Neural progenitor cell (in vitro differentiated cells): Measurements from ENCODE around the gene SUMF1. TPM values are rescaled to one million over a fixed set of nuclear protein-coding genes. Genes with fewer than 3 reads are reported as not detected.

Source experiments
- DNase-seq: peaks from one replicate; pipeline ENCODE4 v3.0.0-alpha.2; 2016; ENCODE audit warnings: low spot score
- H2AFZ ChIP-seq: fragments of 200-600 bp; sonication (generic); replicated peaks from 2 replicates; pipeline ENCODE4 v1.6.1; 2016; ENCODE audit warnings: antibody characterized with exemption
- H3F3A ChIP-seq: fragments of 200-600 bp; sonication (generic); 2 replicates; pipeline ENCODE4 v1.6.1; 2016; ENCODE audit warnings: antibody characterized with exemption, low read depth
- H3K27ac ChIP-seq: fragments of 200-600 bp; sonication (generic); 2 replicates; pipeline ENCODE4 v1.5.1; 2016; ENCODE audit warnings: mild to moderate bottlenecking
- H3K27me3 ChIP-seq: fragments of 200-600 bp; sonication (generic); 2 replicates; pipeline ENCODE4 v1.6.1; 2016; ENCODE audit warnings: mild to moderate bottlenecking, moderate library complexity
- H3K36me3 ChIP-seq: fragments of 200-600 bp; sonication (generic); 2 replicates; pipeline ENCODE4 v1.5.1; 2016
- H3K4me1 ChIP-seq: fragments of 200-600 bp; sonication (generic); 2 replicates; pipeline ENCODE4 v1.6.1; 2016; ENCODE audit warnings: mixed run types
- H3K4me2 ChIP-seq: fragments of 200-600 bp; sonication (generic); 2 replicates; pipeline ENCODE4 v1.6.1; 2016
- H3K4me3 ChIP-seq: fragments of 200-600 bp; sonication (generic); 2 replicates; pipeline ENCODE4 v1.5.1; 2016
- H3K79me2 ChIP-seq: fragments of 200-600 bp; sonication (generic); 2 replicates; pipeline ENCODE4 v1.6.1; 2016; ENCODE audit warnings: low read depth
- H3K9ac ChIP-seq: fragments of 200-600 bp; sonication (generic); 2 replicates; pipeline ENCODE4 v1.6.1; 2016
- H3K9me3 ChIP-seq: fragments of 200-600 bp; sonication (generic); 2 replicates; pipeline ENCODE4 v1.5.1; 2016; ENCODE audit warnings: low read depth
- H4K20me1 ChIP-seq: fragments of 200-600 bp; sonication (generic); 2 replicates; pipeline ENCODE4 v1.6.1; 2016; ENCODE audit warnings: low read depth
- H3K27ac Mint-ChIP-seq: 3 replicates; pipeline ENCODE4 v1.8.0; 2021; ENCODE audit warnings: mixed read lengths
- H3K27me3 Mint-ChIP-seq: 2 replicates; pipeline ENCODE4 v1.8.0; 2022; ENCODE audit warnings: low read depth, mild to moderate bottlenecking, inconsistent platforms, moderate library complexity, mixed read lengths; ENCODE audit not compliant: insufficient read depth
- H3K36me3 Mint-ChIP-seq: 3 replicates; pipeline ENCODE4 v1.8.0; 2021; ENCODE audit warnings: mixed read lengths
- H3K4me1 Mint-ChIP-seq: 3 replicates; pipeline ENCODE4 v1.8.0; 2021; ENCODE audit warnings: mixed read lengths
- H3K4me3 Mint-ChIP-seq: 3 replicates; pipeline ENCODE4 v1.8.0; 2021; ENCODE audit warnings: mild to moderate bottlenecking, moderate library complexity, mixed read lengths
- H3K9me3 Mint-ChIP-seq: 3 replicates; pipeline ENCODE4 v1.8.0; 2020; ENCODE audit warnings: mixed read lengths
- CTCF ChIP-seq: fragments of 200-600 bp; sonication (generic); IDR thresholded peaks from 2 replicates; pipeline ENCODE4 v1.5.1; 2017; ENCODE audit warnings: antibody characterized with exemption, mild to moderate bottlenecking
- EZH2 ChIP-seq: fragments of 200-600 bp; sonication (generic); IDR thresholded peaks from 2 replicates; pipeline ENCODE4 v1.6.1; 2017; ENCODE audit warnings: antibody characterized with exemption, mild to moderate bottlenecking, moderate library complexity
- EZH2phosphoT487 ChIP-seq: fragments of 200-600 bp; sonication (generic); IDR thresholded peaks from 2 replicates; pipeline ENCODE4 v1.6.1; 2017; ENCODE audit warnings: antibody characterized with exemption
- total RNA-seq: library from RNA; depleted of rRNA; stranded (reverse); fragments of >200 nt; gene quantifications from 2 replicates; pipeline ENCODE4 v1.2.3, GENCODE V29; 2015; ENCODE audit warnings: low replicate concordance

Gene SUMF1
- total RNA-seq, 1 donor from 2014 or later, result 10.6 TPM

GRCh38 chr3:4376499-4376898 is 90.6 kb downstream of the SUMF1 start:
- Mint-ChIP-seq H3K27me3 (no peaks in the 10 kb centered on the region), H3K9me3 (peaks cover 11% of the 10 kb centered on the region), H3K4me3 (no peak overlapping the region), H3K36me3 (peaks cover 9% of the 10 kb centered on the region), H3K4me1 (no peaks in the 10 kb centered on the region), H3K27ac (no peak overlapping the region)
- Histone ChIP-seq H4K20me1 (no peaks in the 10 kb centered on the region), H3K36me3 (no peaks in the 10 kb centered on the region), H3K79me2 (no peaks in the 10 kb centered on the region), H3K9me3 (no peaks in the 10 kb centered on the region), H3K4me3 (no peak overlapping the region), H3K9ac (no peak overlapping the region), H3K27me3 (no peaks in the 10 kb centered on the region), H3K4me1 (no peaks in the 10 kb centered on the region), H2AFZ (no peak overlapping the region), H3K27ac (no peak overlapping the region), H3F3A (no peaks in the 10 kb centered on the region), H3K4me2 (no peak overlapping the region)
- TF ChIP-seq CTCF, result no peak
- no peak for TF ChIP-seq EZH2
- no peak for TF ChIP-seq EZH2phosphoT487
- DNase-seq, result no peak

- Histone ChIP-seq H3F3A (no peaks in the 10 kb centered on the region), H3K27me3 (no peaks in the 10 kb centered on the region), H3K79me2 (no peaks in the 10 kb centered on the region), H4K20me1 (no peaks in the 10 kb centered on the region), H3K9me3 (no peaks in the 10 kb centered on the region), H3K9ac (no peak overlapping the region), H3K4me3 (no peak overlapping the region), H3K27ac (no peak overlapping the region), H3K36me3 (no peaks in the 10 kb centered on the region), H3K4me1 (no peaks in the 10 kb centered on the region), H2AFZ (no peak overlapping the region), H3K4me2 (no peak overlapping the region)
- no peak for TF ChIP-seq EZH2
- Mint-ChIP-seq H3K27ac (no peak overlapping the region), H3K36me3 (peaks cover 9% of the 10 kb centered on the region), H3K9me3 (peaks cover 11% of the 10 kb centered on the region), H3K4me1 (no peaks in the 10 kb centered on the region), H3K4me3 (no peak overlapping the region), H3K27me3 (no peaks in the 10 kb centered on the region)
- no peak for DNase-seq
Measured at GRCh38 chr3:4375911-4376310, 91.2 kb downstream of the SUMF1 start.

GRCh38 chr3:4373669-4374068 is 93.4 kb downstream of the SUMF1 start:
- no peaks in the 10 kb centered on the region for H3K27me3 ChIP-seq
- no peak for TF ChIP-seq EZH2phosphoT487
- TF ChIP-seq CTCF, result no peak
- TF ChIP-seq EZH2, result no peak
- H3K4me1 Mint-ChIP-seq, result no peaks in the 10 kb centered on the region
- no peaks in the 10 kb centered on the region for H3F3A ChIP-seq
- no peak overlapping the region for H3K9ac ChIP-seq
- H3K4me2 ChIP-seq, result no peak overlapping the region
- no peaks in the 10 kb centered on the region for H3K36me3 ChIP-seq
- no peak overlapping the region for H3K4me3 Mint-ChIP-seq
- no peak overlapping the region for H2AFZ ChIP-seq
- H3K36me3 Mint-ChIP-seq, result peaks cover 9% of the 10 kb centered on the region
- no peaks in the 10 kb centered on the region for H3K9me3 ChIP-seq
- no peaks in the 10 kb centered on the region for H3K79me2 ChIP-seq
- H3K4me1 ChIP-seq, result no peaks in the 10 kb centered on the region
- no peak for DNase-seq
- H3K27ac Mint-ChIP-seq, result no peak overlapping the region
- H3K27ac ChIP-seq, result no peak overlapping the region
- H3K27me3 Mint-ChIP-seq, result no peaks in the 10 kb centered on the region
- peaks cover 11% of the 10 kb centered on the region for H3K9me3 Mint-ChIP-seq
- no peaks in the 10 kb centered on the region for H4K20me1 ChIP-seq
- H3K4me3 ChIP-seq, result no peak overlapping the region

GRCh38 chr3:4362523-4362922 is 104.5 kb downstream of the SUMF1 start:
- Mint-ChIP-seq H3K27ac (no peak overlapping the region), H3K36me3 (peaks cover 2% of the 10 kb centered on the region), H3K4me1 (no peaks in the 10 kb centered on the region), H3K4me3 (no peak overlapping the region), H3K27me3 (no peaks in the 10 kb centered on the region), H3K9me3 (no peaks in the 10 kb centered on the region)
- TF ChIP-seq EZH2 (no peak), CTCF (no peak), EZH2phosphoT487 (no peak)
- Histone ChIP-seq H3K9ac (no peak overlapping the region), H3K36me3 (no peaks in the 10 kb centered on the region), H3K9me3 (no peaks in the 10 kb centered on the region), H3K79me2 (no peaks in the 10 kb centered on the region), H2AFZ (no peak overlapping the region), H3K4me1 (no peaks in the 10 kb centered on the region), H3F3A (no peaks in the 10 kb centered on the region), H3K4me2 (no peak overlapping the region), H4K20me1 (no peaks in the 10 kb centered on the region), H3K27ac (no peak overlapping the region), H3K4me3 (no peak overlapping the region), H3K27me3 (no peaks in the 10 kb centered on the region)
- no peak for DNase-seq
